Measurements from ENCODE around the gene VIPR1.

Gene VIPR1, protein sequence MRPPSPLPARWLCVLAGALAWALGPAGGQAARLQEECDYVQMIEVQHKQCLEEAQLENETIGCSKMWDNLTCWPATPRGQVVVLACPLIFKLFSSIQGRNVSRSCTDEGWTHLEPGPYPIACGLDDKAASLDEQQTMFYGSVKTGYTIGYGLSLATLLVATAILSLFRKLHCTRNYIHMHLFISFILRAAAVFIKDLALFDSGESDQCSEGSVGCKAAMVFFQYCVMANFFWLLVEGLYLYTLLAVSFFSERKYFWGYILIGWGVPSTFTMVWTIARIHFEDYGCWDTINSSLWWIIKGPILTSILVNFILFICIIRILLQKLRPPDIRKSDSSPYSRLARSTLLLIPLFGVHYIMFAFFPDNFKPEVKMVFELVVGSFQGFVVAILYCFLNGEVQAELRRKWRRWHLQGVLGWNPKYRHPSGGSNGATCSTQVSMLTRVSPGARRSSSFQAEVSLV

DNA sequence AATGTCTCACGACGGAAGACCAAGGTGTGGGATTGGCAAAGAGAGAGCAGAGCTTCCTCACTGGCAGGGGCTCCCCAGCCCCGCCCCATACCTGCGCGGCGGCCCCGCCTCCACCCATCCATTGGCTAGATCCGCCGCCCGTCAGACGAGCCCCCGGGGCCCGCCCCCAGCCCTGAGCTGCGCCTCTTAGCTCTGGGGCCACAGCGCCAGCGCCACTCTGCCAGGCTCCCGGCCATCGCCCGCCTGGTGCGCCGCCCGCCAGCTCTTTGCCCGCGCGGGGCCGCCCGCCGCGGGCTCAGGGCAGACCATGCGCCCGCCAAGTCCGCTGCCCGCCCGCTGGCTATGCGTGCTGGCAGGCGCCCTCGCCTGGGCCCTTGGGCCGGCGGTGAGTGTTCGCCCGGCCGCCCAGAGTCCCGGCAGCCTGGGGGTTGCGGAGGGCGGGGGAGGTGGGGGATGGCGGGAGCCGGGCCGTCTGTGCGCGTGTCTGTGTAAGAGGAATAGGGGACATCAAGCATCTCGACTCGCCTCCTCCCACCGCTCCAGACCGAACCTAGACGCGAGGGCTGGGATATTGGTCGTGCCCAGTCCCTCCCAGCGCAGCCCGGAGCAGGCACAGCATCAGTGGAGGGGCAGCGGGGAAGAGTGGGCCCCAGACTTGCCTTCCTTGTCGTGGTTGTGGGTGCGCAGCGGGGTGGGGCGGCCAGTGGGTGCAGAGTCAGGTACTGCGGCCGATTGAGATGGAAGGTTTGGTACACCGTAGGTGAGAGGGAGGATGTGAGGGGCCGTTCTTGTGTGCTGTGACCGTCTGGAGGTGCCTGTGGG is at the start of gene VIPR1:
Gene VIPR1 (plus strand): TSS at position 215 of the 822 bp plus-strand sequence. CDS start 93 bp downstream, at position 308.
- Histone ChIP-seq H3K4me3 (peak within 1 kb of the TSS; percentile 39 to 78 (median 55)), H3K27ac (peak within 1 kb of the TSS in 18 of 21 experiments; percentile 9 to 83 (median 64))

DNA sequence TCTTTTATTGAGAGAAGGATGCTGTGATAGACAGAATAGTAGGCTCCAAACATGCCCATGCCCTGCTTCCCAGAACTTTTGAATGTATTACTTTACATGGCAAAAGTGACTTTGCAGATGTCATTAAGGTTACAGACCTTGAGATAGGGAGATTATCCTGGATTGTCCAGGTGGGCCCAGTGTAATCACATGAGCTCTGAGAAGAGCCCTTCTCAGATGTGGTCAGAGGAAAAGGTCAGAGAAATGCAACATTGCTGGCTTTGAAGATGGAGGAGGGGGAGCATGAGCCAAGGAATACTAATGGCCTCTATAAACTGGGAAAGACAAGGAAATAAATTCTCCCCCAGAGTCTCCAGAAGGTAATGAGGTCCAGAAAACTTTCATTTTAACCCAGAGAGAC is 46.2 kb upstream of the VIPR1 start:
- Histone ChIP-seq H3K4me3 (no peak overlapping the region), H3K27ac (no peak overlapping the region)

DNA sequence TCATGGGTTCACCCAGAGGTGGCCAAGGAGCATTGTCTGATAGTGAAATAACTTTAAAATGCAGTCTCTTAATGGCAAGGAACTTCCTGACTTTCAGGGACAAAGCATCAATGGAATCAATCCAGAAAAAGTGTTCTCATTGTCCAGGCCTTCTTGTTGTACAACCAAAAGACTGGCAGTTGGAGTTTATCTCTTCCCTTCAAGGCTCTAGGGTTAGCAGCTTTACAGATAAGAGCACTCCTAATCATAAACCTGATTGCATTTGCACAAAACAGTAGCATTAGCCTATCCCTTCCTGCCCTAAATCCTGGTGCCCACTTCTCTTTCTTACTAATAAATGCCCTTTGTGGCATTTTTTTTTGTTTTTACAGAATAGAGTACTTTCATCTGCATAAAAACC is 43.3 kb upstream of the VIPR1 start:
- Histone ChIP-seq H3K4me3 (no peak overlapping the region), H3K27ac (no peak overlapping the region)

DNA sequence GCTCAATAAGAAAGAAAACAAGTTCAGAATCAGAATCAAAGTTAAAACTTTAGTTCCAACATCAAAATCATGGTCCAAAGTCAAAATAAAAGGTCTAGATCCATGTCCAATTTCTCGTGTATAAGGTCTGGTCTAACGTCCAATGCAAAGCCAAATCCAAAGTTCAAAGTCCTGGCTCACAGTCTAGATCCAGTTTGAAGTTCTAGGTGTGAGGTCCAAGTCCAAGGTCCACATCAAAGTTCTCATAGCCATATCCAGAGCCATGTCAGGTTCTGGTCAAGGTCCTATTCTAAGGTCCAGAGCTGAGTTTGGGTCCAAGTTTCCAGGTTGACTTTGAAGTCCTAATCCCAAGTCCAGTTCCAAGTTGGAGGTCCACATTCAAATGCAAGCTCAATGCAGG is 40.7 kb upstream of the VIPR1 start:
- Histone ChIP-seq H3K4me3 (no peak overlapping the region), H3K27ac (no peak overlapping the region)

DNA sequence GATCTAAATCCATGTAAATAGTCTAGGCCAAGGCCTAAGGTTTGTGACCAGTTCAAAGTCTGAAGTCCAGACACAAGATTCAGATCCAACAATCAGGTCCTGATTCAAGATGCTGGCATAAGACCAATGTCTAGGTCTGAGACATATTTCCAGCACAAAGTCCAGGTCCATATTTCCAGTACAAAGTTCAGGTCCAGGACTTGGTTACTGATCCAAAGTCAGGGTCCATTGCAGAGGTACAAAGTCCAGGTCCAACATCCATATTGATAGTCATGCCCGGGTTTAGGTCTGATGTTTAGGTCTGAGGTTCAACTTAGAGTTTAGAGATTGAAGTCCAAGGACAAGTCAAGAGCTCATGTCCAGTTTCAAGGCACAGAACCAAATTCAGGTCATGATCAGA is 39.4 kb upstream of the VIPR1 start:
- Histone ChIP-seq H3K27ac (no peak overlapping the region), H3K4me3 (no peak overlapping the region)

DNA sequence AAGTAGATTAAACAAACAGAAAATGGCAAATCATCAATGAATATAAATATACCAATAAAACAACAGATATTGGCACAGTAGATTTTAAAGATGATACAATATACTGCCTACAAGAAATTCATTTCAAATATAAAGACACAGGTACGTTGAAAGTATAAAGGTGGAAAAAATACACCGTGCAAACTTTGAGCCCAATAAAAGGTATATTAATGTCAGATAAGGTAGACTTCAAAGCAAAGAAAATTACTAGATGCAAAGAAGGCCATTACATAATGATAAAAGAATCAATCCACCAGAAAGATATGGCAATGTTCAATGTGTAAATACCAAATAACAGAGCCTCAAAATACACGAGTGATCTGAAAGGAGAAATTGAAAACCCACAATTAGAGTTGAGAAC is 34.3 kb upstream of the VIPR1 start:
- no peak overlapping the region for H3K4me3 ChIP-seq

DNA sequence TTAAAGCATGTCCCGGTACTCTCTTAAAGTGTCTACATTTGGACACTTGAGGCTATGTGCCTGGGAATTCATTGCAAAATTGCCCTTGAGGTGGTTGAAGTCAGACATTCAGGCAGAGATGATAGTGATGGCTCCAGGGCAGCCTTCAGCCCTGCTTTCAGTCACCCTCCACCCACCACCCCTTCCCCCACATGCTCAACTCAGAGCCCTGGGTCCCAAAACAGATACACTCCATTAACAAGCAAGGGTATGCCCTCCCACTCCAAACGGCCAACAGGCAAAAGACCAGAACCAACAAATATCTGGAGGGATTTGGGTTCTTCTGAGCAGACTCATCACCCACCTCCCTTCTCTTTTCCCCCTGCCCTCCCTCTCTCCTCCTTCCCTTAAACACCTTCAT is 29.9 kb upstream of the VIPR1 start:
- H3K27ac ChIP-seq, result peak overlapping the region in 2 of 21 experiments; percentile 42 to 53
- H3K4me3 ChIP-seq, result no peak overlapping the region

More for the DNA sequence above, 34.3 kb upstream of the VIPR1 start:
- H3K27ac ChIP-seq, result no peak overlapping the region

DNA sequence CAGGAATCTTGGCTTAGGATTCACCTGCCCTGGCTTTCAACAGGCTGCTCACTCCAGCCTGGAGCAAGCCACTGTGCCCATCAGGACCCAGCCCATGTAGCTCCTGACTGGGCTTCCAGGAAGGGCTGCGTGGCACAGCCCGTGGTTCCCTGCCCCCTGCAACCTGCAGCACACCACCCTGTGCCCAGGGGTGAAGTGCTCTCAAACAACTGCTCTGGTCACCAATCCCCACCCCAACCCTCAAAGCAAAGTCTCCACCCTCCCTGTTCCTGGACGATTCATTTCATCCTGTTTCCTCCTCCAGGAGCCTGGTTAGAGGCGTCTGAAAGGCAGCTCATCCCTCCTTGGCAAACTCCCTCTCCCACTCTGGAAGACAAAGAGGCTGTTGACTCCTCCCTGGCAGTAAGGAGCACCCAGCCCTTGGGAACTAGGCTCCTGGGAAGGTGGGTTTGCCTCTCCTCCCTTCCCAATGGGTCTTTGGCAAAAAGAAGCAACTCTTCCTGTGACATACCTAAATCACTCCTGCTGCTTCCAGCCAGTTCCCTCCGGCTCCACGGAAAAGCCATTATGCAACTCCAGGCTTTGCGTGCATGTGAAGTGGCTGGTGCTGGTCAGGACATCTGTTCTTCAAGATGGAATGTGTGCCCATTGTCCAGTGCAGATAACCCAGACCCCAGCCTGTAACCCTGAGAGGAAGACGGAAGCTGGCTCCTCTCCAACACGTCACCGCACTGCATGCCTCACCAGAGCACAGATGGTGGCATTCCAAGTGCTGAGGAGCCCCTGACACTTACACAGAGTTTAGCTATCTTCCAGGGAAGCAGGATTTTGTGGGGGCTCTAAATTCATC is 29.1 kb upstream of the VIPR1 start:
- H3K4me3 ChIP-seq, result no peak overlapping the region
- H3K27ac ChIP-seq, result peak overlapping the region in 4 of 21 experiments; percentile 2 to 53 (median 36)

DNA sequence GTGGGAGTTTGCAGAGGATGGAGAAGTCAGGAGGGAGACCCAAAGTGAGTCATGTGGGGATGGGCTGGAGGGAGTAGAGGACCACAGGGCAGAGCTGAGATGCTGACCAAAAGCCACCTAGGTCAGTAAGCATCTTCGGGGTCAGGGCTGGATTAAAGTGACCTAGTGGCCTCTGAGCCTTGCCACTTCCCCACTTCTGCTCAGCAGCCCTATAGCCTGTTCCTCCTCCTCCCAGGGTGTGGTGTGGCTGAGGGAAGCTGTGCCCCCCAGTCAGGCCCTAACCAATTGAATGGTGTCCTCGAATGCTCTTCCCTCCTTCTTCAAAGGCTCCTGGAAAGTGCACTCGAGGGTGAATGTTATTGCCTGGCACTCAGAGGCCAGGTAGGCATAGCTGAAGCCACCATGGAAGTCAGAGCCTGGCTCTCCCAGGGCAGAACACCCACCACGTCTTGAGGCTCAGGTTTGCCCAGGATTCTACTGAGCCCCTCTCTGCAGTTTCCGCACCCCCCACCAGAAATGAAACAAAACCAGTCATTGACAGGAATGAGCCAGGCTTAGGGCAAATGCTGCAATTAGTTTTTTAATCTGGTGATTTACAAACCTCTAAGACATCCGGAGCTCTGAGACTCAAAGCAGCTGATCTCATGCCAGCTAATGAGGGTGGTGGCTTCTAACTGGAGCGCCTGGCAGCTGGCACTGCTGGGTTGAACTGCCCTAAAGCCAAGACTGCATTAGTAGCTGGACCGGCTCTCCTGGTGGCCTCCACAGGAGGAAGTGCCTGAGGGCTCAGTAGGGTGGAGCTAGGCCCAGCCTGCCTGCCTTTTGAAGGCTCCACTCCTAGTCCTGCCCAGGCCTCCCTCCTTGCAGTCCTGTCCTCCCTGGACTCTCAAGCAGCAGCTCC is 26.0 kb upstream of the VIPR1 start:
- no peak overlapping the region for H3K4me3 ChIP-seq
- H3K27ac ChIP-seq, result peak overlapping the region in 15 of 21 experiments; percentile 6 to 80 (median 43)

DNA sequence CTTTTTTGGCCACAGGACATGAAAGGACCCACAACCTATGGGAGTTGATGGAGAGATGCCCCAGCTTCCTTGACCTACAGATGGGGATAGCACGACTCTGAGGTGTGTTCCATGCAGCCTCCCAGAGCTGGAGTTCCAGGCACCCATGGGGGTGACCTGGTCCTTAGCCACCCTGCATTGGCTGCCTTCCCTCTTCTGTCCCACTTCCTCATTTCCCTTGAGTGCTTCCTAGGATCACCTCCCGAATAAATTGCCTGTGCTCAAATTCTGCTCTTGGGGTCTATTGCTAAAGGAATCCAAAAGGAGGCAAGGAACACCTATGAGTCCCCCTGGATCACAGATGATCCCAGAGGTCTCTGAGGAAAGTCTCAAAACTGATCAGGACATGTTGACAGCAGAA is 24.7 kb upstream of the VIPR1 start:
- peak overlapping the region in 1 of 21 experiments; percentile 20 for H3K27ac ChIP-seq
- H3K4me3 ChIP-seq, result no peak overlapping the region

DNA sequence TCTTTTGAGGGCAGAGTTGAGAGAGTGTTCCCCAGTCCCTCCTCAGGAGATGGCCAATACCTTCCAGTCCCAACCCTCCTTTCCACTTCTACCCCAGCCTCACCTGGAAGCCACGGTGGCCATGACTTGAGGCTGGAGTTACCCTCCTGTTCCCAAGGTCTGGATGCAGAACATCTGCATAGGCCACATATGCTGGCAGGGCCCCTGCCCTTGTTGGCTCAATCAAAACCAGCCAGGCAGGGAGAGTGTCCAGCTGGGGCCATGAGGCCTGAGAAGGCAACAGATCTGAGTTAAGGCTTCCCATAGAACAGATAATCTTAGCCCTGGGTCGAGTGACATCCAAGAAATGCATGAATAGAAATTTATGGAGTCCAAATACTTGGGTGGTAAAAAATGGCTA is 23.6 kb upstream of the VIPR1 start:
- Histone ChIP-seq H3K4me3 (no peak overlapping the region), H3K27ac (no peak overlapping the region)

DNA sequence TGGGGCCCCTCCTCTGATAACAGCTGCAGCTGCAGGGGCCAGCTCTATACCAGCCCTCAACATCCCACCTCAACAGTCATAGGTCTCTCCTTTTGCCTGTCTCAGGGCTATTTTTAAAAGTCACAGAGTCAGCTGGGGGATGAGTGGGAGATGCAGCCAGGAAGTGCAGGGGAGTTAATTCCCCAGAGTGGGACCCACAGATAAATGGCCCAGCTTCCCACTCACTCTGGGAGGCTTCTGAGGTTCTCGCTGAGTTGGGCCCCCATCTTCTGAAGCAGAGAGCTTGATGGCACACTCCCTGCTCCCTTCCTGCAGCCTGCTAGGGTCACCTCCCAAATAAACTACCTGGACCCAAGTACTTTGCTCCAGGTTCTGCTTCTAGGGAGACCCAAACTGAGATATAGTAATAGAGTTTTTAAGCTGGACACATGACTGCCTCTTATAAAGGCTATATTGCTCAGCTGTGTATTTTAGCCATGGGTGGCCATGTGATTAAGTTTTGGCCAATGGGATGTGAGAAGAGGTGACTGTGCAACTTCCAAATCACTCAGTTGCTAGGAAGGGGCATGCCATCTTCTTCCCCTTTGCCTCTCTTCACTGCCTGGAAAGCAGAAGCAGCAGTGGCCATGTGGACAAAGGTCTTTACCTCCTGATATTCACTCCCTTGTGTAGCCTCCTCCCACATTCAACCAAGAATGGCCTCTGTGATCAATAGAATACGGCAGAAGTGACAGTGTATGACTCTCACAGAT is 15.5 kb upstream of the VIPR1 start:
- no peak overlapping the region for H3K4me3 ChIP-seq
- no peak overlapping the region for H3K27ac ChIP-seq

DNA sequence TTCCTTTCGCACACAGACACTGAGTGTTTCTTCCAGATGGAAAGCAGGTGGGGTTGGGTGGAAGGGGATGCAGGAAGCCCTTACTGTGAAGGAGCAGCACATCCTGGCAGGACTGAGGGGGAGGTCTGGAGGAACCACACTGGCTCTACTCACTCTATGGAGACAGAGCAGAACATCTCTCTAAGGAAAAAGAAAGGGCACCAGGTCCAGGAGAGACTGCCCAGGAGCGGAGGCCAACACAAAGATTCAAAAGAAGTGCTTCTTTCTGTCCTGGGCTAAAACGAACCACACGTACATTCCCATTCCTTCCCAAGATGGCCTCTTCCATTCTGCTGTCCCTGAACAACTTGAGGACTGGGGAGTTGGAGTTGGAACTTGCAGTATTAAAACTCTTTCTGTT is 13.8 kb upstream of the VIPR1 start:
- H3K4me3 ChIP-seq, result no peak overlapping the region
- peak overlapping the region in 1 of 21 experiments; percentile 47 for H3K27ac ChIP-seq

DNA sequence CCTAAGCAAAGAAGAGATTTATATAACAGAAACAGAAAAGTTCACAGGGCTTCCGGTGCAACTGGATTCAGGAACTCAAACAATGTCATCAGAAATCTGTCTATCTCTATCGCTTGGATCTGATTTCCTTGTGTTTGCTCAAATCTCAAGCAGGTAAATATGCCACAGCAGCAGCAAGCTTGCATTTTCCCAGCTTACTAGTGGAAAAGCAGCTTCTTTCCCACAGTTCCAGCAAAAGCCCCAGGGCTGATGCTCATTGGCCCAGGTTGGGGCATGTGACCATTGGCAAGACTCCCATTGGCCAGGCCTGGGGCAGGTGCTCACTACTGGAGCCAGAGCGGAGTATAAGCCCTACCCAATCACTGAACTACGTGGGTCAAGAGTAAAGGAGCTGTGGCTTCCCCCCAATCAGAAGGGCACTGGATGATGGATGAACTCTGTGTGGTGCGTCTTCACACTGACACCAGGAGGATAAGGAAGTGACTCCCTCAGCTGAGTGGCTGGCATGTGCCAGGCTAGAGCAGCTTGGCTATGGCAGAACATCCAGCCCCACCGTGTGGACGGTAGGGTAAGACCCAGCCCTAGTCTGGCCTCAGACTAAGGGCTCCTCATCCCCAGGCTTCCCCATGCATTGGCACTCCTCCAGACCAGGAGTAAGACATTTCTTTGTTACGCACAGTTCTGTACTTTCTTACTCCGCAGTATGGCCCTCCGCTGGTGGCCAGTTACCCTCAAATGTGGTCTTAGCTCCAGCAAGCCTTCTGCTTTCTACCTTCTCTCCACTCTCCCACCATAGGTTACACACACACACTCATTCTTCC is 13.1 kb upstream of the VIPR1 start:
- no peak overlapping the region for H3K4me3 ChIP-seq
- H3K27ac ChIP-seq, result peak overlapping the region in 13 of 21 experiments; percentile 8 to 77 (median 56)

DNA sequence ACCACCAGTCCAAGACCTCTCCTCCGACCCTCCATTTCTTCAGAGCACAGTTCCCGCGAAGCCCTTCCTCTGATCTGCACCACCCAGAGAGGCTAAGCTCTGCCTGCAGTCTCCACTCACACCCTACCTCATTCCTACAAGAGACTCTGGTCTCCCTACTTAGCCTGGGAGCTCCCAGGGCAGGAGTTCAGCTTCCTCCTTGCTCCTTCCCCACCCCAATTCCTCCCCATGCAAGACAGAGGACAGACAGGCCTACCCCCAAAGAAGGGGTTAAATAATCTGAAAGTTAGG is 12.6 kb upstream of the VIPR1 start:
- Histone ChIP-seq H3K4me3 (no peak overlapping the region), H3K27ac (peak overlapping the region in 14 of 21 experiments; percentile 8 to 77 (median 52))

DNA sequence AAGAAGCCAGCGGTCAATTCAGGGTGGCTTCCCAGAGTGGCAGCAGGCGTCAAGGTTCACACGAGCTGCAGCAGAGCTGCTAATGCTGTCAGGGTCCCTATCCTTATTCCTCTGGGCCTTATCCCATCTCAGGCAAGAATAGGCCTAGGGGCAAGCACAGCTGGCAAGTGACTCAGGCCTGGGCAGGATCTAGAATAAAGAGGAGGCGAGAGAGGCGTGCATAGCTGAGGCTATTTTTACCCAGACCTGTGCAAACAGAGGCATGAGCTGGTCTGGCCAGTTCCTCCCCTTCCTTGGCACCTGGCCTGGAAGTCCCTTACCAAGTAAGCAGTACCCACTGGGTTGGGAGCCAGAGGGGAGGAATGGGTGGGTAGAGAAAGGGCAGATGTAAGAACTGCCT is 12.2 kb upstream of the VIPR1 start:
- Histone ChIP-seq H3K27ac (peak overlapping the region in 12 of 21 experiments; percentile 10 to 77 (median 59)), H3K4me3 (no peak overlapping the region)

DNA sequence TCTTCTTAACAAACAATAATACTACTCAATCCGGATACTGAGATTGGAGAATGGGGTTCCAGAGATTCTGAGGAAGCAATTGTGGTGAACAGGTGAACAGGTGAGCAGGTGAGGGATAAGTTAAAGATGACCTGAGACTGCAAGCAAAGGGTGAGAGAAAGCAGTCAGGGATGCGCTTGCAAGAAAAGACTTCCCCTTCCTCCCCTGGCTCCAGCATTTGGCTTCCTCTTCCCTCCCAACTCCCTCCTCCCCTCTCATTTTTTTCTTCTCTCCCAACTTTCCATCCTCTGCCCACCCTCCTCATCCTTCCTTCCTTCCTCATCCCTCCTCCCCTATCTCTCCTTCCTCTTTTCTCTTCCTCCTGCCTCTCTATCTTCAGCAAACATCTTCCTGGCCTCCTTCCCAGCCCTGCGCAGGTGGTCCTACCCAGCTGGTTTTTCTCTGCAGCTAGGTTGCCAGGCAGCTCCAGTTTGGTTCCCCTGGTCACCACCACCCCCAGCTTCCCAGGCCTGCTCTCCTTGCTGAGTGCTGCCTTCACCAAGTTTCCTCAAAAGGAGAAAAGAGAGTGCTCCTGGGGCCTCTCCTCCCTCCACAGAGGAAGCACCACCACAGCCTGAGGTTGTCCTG is 10.4 kb upstream of the VIPR1 start:
- Histone ChIP-seq H3K4me3 (no peak overlapping the region), H3K27ac (peak overlapping the region in 4 of 21 experiments; percentile 10 to 60 (median 37))

Measured in skin epidermis (tissue), 12 donors.